Measurements from ENCODE around the gene WDR7.

Gene WDR7

DNA sequence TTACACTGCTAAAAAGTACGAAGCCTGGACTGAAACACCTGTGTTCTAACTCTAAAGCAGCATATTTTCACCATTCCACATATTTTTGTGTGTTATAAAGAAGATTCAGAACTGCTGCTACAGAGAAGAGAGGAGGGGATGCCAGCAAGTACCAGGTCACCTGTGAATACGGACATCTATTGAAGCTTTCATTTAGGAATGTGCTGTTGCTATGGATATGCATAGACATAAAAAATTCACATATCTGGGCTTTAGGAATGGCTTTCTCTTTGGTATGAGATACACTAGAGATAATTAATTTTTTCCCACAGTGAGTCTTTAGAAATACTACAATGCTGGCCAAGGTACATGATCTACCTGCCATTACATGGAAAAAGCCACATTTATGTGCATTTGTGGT lies 238.5 kb downstream of the WDR7 start:
- no peak for DNase-seq (ENCODE audit: low read depth in 2 of 2)

DNA sequence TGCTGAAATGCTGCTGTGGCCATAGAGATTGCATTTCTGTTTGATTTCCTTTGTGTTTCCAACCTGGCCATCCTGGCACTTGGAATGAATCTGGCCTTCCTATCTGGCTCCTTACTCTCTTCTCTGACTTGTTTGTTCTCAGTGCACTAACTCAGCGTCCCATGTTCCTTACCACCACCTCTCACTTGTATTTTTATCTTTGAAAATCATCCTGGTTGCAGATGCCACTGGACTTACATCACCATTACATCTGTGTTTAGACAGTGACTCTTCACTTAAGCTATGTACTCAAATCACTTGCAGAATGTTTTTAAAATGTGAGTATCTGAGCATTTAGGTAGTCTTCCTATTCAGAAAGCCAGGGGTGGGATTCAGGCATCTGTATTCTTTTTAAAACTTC lies 239.5 kb downstream of the WDR7 start:
- DNase-seq (ENCODE audit: low read depth in 2 of 2), result no peak

DNA sequence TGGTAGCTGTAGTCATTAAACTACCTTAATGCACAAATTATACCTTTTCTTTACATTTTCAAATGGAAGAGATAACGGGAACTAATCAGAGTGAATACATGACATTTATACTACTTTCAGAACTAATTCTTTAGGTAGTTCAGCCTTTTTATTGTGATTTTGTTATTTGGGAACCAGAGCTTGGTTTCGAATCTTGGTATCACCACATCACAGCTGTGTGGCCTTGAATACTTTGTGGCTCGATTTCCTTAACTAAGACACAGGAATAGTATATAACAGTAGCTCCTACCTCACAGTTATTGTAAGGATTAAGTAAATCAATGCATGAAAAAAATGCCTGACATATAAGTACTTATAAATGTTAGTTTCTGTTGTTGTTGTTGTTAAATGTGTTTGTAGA lies 240.0 kb downstream of the WDR7 start:
- no peak for DNase-seq (ENCODE audit: low read depth in 2 of 2)

DNA sequence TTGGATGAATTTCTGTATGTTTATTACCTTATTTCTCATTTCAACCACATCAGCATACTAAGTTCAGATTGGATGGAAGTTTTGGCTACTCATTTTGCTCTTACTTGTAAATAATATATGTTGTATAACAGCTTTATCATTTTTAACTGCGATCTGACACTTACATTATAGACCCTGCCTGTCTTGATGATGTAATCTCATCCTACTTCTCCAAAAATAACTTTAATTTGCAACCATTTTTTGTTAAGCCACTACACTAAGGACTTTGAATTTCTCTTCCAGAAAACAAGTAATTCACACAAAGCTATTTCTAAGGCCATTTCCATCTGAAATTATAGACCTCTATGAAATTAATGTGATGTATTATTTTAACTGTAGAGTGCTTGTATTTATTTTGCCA lies 240.7 kb downstream of the WDR7 start:
- DNase-seq (ENCODE audit: low read depth in 2 of 2), result no peak

DNA sequence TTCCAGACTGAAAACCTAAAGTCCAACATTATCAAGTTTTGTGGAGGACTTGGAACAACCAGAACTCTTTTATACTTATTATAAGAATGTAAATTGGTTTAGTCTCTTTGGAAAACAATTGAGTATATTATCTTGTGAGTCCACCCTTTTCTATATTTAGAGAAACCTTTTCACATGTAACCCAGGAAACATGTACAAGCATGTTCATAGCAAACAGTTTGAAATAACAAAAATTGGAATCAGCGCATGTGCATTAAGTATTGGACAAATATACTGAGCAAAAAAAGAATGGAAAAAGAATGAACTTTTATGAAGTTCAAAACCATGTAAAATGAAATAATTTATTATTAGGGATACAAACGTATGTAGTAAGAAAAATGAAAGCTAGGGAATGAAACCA lies 246.0 kb downstream of the WDR7 start:
- no peak for DNase-seq (ENCODE audit: low read depth in 2 of 2)

DNA sequence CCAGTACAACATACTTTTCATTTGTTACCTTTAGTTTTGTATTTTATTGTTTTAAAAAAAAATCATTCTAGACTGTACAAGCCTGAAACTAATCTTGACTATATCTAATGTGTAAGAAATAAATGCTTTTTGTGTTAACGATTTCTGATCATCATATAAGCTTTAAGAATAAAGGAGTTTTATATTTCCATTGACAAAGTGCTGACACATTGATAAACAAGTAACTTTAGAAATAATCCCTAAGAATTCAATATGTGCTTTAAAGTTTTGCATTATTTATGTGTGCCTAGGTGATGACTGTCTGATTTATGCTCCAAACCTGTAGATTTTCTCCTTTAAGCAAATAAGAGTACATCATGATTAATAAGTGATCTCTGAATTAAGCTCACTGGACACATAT lies 248.5 kb downstream of the WDR7 start:
- DNase-seq (ENCODE audit: low read depth in 2 of 2), result no peak

DNA sequence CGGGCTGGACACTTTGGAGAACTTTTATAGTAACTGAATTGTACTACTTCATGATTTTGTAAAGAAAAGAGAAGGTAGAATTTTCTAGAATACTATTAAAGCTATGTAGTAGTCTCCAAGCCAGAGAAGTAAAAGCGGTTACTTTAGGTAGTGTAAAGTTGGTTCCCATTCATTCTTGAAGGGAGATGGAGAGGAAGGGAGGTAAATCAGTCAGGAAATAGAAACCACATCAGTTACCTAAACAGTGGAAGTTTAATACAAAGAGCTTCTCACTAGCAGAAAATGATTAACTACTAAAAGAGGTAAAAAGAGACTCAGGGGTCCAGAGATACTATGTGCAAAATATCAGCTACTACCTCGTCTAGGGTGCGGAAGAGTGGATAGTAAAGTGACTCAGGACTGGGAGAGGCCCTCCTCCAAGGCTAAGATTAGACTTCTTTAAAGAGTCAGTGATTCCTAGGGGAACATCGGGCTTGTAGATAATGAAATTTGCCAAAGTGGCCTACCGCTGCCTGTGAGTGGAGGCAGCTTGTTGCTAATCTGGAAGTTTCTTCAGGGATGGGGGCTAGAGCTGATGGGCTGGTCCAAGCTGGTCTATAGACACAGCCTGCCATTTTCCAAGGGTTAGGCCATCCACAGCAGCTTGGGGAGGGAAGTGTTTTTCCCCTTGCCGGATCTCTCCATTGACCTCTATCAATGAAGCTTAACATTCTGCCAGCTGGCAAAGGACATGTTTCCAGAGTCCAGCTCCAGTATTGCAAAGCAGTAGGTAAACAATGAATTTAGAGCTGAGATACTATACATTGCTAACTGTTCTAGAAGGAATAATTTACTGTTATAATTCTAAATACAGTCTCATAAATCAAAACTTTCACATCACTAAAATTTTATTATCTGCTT lies 249.3 kb downstream of the WDR7 start:
- DNase-seq (ENCODE audit: low read depth in 2 of 2), result no peak

DNA sequence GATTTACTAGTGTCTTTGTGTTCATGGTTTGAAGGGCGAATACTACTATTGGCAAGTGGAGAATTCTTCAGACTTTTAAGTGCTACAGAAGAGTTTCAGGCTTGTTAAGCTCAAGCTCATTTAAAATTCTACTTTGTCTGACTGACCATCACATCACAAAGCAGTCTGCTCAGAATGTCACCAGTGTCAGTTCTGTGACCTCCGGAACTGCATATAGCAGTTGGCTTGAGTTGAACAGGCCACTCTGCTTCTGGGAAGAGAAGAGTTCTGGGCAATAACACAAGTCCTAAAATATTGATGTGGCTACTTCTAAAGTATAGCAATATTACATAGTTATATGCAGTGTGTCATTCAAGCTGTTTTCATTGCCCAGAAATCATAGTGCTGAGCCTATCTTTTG lies 250.8 kb downstream of the WDR7 start:
- DNase-seq (ENCODE audit: low read depth in 2 of 2), result no peak

DNA sequence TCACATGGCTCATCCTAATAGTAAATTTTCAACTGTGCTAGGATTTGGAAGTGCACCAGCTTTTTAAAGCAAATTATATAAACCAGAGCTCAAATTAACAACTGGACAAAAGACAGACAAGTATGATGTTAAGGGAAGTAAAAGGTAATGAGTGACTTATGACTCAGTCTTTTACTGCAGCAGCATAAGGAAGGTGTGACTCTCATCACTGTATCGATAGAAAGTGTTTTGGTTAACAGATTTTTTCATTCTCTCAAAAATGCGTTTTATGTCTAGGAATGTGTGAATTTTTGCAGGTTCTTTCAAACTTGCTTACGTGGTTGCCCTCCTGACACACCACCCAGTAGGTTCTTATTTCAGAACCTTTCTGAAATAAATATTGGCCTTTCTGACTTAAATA lies 251.5 kb downstream of the WDR7 start:
- DNase-seq (ENCODE audit: low read depth in 2 of 2), result no peak

DNA sequence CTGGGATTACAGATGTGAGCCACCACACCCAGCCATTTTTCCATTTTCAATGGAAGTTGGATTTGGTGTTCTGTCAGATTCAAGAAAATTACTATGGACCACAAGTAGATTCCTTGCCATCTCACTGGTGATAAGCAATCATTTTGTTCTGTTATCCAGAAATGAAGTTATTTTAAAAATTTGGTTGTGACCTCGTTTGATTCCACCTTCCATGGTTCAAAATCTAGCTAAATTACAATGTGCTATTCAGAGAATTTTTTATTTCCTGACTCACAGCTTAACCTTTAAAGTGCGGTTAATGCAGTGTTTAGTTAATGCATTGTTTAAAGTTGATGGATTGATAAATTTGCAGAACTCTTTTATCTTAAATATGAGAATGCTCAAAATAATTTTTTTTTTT lies 252.5 kb downstream of the WDR7 start:
- DNase-seq (ENCODE audit: low read depth in 2 of 2), result no peak

DNA sequence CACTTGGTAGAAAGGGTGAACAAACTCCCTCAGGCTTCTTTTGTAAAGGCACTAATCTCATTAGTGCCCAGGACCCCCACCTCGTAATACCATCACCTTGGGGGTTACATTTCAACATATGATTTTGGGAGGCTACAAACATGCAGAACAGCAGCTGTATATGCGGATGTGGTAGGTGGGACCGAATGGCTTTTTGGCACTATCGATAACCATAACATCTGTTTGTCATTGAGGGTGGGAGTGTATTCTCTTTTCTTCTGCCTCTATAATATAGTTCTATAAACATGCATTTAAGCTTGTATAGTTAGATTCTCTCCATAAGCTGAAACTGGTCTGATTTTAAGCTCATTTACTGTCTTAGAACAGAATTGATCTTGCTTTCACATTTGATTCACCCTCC lies 256.6 kb downstream of the WDR7 start:
- DNase-seq (ENCODE audit: low read depth in 2 of 2), result no peak

DNA sequence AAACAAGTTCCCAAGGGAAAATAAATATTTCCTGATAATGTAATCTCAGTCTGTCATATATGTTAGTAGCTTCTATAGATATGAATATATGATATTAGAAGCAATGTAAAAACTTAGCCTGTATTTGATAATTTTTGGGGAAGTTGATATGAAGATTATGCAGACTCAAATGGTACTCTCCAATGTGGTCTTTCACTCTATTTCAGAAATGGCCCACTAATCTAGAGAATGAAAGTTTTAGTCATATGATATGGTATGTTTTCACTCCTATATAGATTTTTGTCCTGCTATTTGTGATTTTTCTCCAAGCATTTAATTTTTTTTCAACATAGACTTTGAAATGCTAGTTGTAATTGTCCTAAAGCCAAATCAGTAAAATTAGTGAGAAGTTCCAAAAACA lies 259.1 kb downstream of the WDR7 start:
- DNase-seq (ENCODE audit: low read depth in 2 of 2), result no peak

DNA sequence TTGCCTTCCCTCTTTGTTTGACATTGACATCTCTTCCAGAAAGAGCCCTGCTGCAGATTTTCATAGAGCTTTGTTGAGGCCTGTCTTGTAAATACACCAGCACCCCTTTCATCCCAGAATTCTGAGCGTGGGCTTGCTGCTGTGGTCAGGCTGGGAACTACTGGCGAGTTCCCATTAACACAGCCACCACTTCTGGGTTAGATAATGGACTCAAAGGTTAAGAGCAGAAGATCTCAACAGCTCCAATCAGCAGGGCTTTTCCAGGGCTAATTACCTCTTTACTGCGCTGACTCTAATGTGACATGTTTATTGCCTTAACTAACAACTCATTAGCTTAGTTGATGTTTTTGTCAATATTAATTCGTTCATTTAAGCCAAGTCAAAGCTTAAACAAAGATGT lies 259.8 kb downstream of the WDR7 start:
- DNase-seq (ENCODE audit: low read depth in 2 of 2), result no peak

DNA sequence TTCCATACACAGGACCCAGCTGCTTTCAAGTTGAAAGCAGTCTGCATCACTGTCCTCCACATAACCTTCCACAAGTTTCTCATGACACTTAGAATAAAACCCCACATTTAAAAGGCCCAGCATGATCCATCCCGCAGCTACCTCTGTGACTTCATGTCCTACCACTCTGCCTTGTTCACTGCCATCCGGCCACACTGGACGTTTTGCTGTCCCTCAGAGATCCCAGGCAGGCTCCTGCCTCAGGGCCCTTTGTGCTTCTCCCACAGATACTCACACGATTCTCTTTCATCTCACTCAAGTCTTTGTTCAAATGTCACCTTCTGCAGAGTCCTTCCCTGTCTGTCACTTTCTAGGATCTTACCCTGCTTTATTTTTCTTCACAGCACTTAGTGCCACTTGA lies 262.8 kb downstream of the WDR7 start:
- DNase-seq (ENCODE audit: low read depth in 2 of 2), result no peak

DNA sequence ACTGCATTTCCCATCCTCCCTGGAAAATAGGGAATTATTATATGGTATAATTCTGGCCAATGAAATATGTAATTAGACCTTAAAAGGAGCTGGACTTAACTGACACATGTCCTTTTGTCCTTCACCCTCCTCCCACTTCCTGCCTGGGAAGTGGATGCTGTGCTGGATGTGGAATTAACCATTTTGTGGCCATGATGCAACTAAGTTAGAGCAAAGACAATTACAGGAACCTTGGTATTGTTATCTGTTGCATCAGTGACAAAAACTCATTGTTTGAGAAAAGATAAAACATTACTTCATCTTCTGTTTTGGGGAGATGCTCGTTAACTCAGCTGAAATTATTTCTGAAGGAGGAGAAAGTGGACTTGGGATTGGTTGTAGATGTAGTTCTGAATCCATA lies 268.0 kb downstream of the WDR7 start:
- no peak for DNase-seq (ENCODE audit: low read depth in 2 of 2)

DNA sequence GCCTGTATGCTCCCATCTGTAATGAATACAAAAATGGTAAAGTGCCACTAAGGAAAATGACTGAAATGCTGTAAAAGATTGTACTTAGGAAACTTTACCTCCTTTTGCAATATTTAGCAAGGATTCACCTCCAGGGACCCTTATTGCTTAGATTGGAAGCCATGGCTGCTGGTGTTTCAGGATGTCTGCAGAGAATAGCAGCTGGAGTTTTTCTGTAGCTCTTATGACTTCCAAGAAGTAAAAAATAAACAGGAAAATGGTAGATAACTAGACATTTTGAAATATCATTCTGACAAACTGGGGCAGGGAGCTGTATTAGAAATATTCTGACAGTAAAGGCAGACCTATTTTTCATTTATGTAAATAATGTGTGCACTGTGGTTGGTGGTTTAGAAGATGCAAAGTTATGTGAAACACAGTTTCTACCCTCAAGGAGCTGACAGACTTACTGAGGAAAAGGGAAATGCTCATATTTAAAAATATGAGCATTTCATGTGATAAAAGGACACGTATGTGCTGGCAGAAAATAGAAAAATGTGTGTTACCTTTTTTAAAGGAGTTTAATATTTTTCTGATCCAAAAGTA lies 270.8 kb downstream of the WDR7 start:
- DNase-seq (ENCODE audit: low read depth in 2 of 2), result no peak

DNA sequence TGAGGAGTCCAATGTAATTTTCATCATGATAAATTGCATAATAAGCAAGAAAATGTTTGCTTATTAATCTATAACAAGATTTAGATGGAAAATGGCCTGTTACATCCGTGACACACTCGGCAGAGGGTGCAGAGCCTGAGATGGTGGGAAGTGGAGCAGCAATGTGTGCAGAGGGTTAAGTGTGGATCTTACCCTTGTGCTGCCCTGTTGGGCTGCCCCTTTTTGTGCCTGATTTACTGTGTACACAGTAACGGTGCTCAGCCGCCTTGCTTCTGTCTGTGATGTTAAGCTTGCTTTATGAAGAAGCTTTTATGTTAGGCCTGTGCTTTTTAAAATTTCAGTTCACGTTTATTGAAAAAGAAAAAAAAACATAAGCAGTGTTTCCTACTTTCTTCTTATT lies 275.6 kb downstream of the WDR7 start:
- DNase-seq (ENCODE audit: low read depth in 2 of 2), result no peak

DNA sequence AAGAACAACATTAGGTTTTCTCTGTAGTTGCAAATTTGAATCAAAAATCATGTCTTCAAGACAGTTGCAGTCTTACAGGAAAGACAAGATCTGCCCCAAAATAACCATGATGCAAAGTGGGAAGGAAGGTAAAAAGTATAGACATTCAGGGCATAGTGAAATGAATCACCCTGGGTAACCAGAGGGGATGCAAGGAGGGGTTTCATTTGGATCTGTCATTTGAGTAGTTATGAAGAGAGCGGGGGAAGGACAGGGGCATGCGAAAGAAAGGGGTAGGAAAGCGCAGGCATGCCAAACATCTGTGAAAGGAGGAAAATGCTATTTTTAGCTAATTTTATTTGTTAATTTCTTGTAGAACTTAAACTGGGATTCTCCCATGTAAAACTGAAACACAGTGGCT lies 276.6 kb downstream of the WDR7 start:
- DNase-seq (ENCODE audit: low read depth in 2 of 2), result no peak

DNA sequence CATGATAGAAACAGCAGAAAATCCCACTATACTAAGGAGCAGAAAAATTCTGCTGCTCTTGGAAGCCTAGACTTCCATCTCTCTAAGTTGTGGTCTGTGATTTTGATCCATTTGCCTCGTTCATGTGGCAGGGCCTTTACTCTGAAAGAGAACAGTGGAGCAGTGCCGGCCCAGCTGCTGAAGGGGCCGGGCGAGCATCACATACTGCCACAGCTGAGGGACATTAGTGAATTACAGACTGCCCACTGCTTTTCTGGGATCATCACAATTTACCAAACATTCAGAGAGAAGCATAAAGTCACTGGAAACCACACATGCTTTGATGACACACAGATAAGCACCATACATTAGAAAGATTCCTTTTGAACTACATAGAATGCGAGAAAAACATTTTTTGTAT lies 278.7 kb downstream of the WDR7 start:
- DNase-seq (ENCODE audit: low read depth in 2 of 2), result no peak

DNA sequence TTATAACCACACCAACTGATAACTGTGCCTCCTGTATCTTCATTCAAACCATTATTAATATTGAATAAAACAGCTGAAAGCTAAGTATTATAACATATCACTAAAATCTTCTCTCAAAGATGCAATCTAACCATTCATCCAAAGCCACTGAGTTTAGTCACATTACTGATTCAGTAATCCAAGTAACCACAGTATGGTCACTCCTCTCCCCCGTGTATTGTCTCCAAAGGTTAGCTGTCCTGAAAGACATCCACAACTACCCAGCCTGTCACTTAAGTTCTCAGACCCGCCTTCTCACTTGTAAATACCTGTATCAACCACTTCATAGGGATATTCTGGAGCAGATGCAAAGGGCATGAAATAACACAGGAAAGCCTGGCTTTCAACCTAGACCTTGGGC lies 282.3 kb downstream of the WDR7 start:
- DNase-seq (ENCODE audit: low read depth in 2 of 2), result no peak

DNA sequence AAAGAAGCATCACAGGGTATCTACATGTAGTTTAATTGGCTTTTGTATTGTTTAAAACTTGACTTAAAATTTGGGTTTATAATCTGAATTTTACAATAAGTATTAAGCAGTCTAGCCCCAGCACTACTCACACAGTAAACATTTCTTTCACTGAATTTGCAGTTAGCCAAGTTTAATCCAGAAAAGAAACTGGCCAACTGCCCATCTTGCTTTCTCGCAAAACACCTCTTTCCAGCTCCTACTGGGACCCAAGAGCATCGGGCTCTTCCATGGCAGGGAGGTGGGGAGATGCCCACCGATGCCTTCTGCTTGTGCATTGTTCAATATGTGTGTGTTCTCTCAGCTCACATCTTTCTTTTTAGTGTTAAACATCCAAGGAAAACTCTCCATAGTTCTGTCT lies 283.0 kb downstream of the WDR7 start:
- DNase-seq (ENCODE audit: low read depth in 2 of 2), result no peak

DNA sequence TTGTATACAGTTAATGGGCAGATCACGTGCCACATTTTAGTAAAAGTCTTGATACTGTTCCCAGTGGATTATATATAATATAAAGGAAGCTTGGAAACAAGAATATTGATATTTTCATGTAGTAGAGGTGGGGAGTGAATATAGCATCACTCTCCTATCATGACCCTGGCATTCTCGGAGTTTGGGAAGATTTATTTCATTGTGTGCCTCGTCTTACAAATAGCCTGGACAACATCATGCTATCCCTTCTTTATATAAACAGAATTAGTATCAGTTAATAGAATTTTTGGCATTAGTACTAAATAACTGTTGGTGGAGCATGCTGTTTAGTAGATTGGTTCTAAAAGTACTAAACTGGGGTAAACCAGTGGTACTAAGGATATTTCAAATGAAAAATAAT lies 283.7 kb downstream of the WDR7 start:
- DNase-seq (ENCODE audit: low read depth in 2 of 2), result no peak

DNA sequence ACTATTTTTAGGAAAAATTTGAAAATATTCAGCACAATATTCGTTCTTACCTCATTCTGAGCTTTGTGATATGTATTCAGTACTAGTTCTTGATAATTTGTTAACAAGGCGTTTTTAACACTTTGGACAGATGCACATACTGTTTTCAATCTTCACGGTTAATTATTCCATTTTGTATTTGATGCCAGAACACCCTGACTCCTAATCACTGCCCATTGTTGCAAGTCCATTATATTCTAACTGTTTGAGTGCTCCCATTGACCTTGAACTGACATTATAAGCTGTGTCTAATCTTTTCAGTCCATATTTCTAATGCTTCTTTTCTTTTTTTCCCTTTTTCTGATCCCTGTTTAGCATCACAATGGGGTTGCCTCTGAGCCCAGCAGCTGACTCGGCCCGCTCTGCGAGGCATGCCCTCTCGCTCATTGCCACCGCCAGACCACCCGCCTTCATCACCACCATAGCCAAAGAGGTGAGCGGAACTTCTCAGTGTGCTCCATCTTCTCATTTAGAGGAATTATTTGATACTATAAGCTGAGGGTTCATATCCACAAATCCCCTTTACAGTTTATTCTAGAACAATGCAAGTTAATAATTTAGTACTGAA lies 284.4 kb downstream of the WDR7 start:
- DNase-seq (ENCODE audit: low read depth in 2 of 2), result no peak

Data from activated CD8-positive, alpha-beta memory T cell treated with anti-CD3 and anti-CD28 coated beads for 4 hours (primary cell).